SHP77 treated with DMSO at 0.1 percent for 48 hours (cell line): ENCODE results near the gene PDE3B.

ENCODE experiments used
- DNase-seq: peaks from one replicate; lab custom pipeline; 2025; lab: John Stamatoyannopoulos, UW

Gene PDE3B

GRCh38 chr11:14886513-14886912 lies 242.9 kb downstream of the PDE3B start:
- no peak for DNase-seq

- DNase-seq = peak; percentile 59
Observed at GRCh38 chr11:14891143-14892035, 247.8 kb downstream of the PDE3B start.

- peak; percentile 69 for DNase-seq
Observed at GRCh38 chr11:14892036-14892556, 248.5 kb downstream of the PDE3B start, which contains the start of gene CYP2R1. TSS of gene CYP2R1 (minus strand) at chr11:14892231. CDS start at chr11:14892205, 26 bp downstream.

GRCh38 chr11:14892577-14892976 lies 249.0 kb downstream of the PDE3B start:
- DNase-seq = no peak

GRCh38 chr11:14894657-14895598 lies 251.3 kb downstream of the PDE3B start:
- no peak for DNase-seq

GRCh38 chr11:14898355-14898754 lies 254.8 kb downstream of the PDE3B start:
- no peak for DNase-seq

- DNase-seq = no peak
Observed at GRCh38 chr11:14898906-14899305, 255.3 kb downstream of the PDE3B start.

GRCh38 chr11:14902650-14903350 lies 259.2 kb downstream of the PDE3B start:
- DNase-seq = no peak

GRCh38 chr11:14904745-14905103 lies 261.1 kb downstream of the PDE3B start:
- DNase-seq = peak; percentile 10

GRCh38 chr11:14905104-14906033 lies 261.8 kb downstream of the PDE3B start:
- peak; percentile 24 for DNase-seq

- no peak for DNase-seq
Observed at GRCh38 chr11:14906578-14906977, 263.0 kb downstream of the PDE3B start.

GRCh38 chr11:14906993-14907392 lies 263.4 kb downstream of the PDE3B start:
- DNase-seq = no peak

GRCh38 chr11:14907411-14908213 lies 264.0 kb downstream of the PDE3B start:
- DNase-seq = no peak

GRCh38 chr11:14908214-14908880 lies 264.7 kb downstream of the PDE3B start:
- no peak for DNase-seq

- no peak for DNase-seq
Observed at GRCh38 chr11:14914536-14914935, 270.9 kb downstream of the PDE3B start.

GRCh38 chr11:14916403-14916802 lies 272.8 kb downstream of the PDE3B start:
- DNase-seq = no peak
